MM.1S (cell line): ENCODE measurements around the gene C4orf51.

ENCODE experiments used
- CTCF ChIP-seq: fragments of 300-600 bp; sonication (generic); IDR thresholded peaks from 2 replicates; pipeline ENCODE4 v1.5.1; 2016; ENCODE audit warnings: antibody characterized with exemption, low read length, mixed read lengths
- EZH2phosphoT487 ChIP-seq: fragments of 300-600 bp; sonication (generic); IDR thresholded peaks from 2 replicates; pipeline ENCODE4 v1.6.1; 2018; ENCODE audit warnings: antibody characterized with exemption, low read length

- TF ChIP-seq CTCF: no peak
- TF ChIP-seq EZH2phosphoT487: no peak
These were observed 94.5 kb downstream of the C4orf51 start for GRCh38 chr4:145774473-145774872.
